HG02943 (cell line): ENCODE measurements around the gene DDX39B.
"Not testable (repeated sequence)": the region's sequence is repeated elsewhere in the genome, so short reads cannot be mapped to it uniquely, and the experiment has no call there.

Source experiments
- ATAC-seq: cut with Tn5 transposase; IDR thresholded peaks from one replicate; pipeline ENCODE4 v1.9.1; 2021; ENCODE audit warnings: mild to moderate bottlenecking, low read depth, moderate library complexity; ENCODE audit not compliant: unreplicated experiment

The DDX39B gene

GRCh38 chr6:31490115-31490873, 51.5 kb downstream of the DDX39B start:
- ATAC-seq: no peak

- no peak for ATAC-seq
Observed at GRCh38 chr6:31489086-31489485, 52.7 kb downstream of the DDX39B start.

GRCh38 chr6:31487674-31488073, 54.1 kb downstream of the DDX39B start:
- not testable (repeated sequence) for ATAC-seq

GRCh38 chr6:31486065-31486837, 55.6 kb downstream of the DDX39B start:
- ATAC-seq: not testable (repeated sequence)

GRCh38 chr6:31485055-31485454, 56.7 kb downstream of the DDX39B start:
- no peak for ATAC-seq

DNA sequence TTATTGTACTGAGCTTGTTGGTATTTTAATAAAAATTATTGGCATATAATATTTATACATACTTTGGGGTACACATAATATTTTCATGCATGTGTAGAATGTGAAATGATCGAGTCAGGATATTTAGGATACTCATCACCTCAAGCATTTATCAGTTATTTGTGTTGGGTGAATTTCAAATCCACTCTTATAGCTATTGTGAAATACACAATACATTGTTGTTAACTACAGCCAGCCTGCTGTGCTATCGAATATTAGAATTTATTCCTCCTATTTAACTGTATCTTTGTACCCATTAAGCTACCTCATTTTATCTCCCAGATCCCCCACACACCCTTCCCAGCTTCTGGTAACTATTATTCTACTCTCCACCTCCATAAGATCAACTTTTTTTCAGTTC, 58.4 kb downstream of the DDX39B start:
- no peak for ATAC-seq

- ATAC-seq: no peak
Observed at GRCh38 chr6:31480574-31480973, 61.2 kb downstream of the DDX39B start.
